ENCODE measurements around the gene KLHL22. TPM values are rescaled to one million over a fixed set of nuclear protein-coding genes. Genes with fewer than 3 reads are reported as not detected.

The KLHL22 gene
- total RNA-seq, 1 donor = 36.9 TPM

DNA sequence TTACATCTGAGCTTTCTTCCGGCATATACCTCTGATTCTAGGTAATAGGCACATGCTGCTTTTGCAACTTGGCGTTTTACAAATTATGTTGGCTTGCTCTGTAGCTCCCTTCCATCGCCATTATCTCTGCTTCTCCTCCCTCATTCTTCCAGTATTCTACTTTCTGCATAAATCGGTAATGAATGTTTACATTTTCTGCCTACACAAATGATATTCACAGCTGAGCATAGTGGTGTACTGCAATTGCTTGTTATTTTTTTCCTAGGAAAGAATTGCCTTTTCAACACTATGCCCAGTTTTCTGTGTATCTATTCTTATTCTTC lies 30.7 kb upstream of the KLHL22 start:
- Histone ChIP-seq H3K4me1 (ENCODE audit: insufficient read depth, low read length) (peaks cover 54% of the 10 kb centered on the region), H3K27ac (ENCODE audit: low read depth, low read length) (peak overlapping the region; percentile 62), H3K79me2 (ENCODE audit: insufficient read depth, low read length) (peaks cover 90% of the 10 kb centered on the region), H2AFZ (ENCODE audit: low read length) (no peak overlapping the region), H3K36me3 (ENCODE audit: insufficient read depth, low read length) (peaks cover 30% of the 10 kb centered on the region), H4K20me1 (ENCODE audit: insufficient read depth, low read length) (peaks cover 55% of the 10 kb centered on the region), H3K4me3 (ENCODE audit: insufficient read depth, low read length) (no peak overlapping the region), H3K4me2 (ENCODE audit: insufficient read depth, low read length) (peak overlapping the region; percentile 59), H3K27me3 (ENCODE audit: insufficient read depth, low read length) (no peaks in the 10 kb centered on the region), H3K9me3 (ENCODE audit: low read depth, low read length) (no peaks in the 10 kb centered on the region)
- no peak for DNase-seq (ENCODE audit: insufficient read length, low spot score, missing footprints)
- TF ChIP-seq CTCF (IDR thresholded peaks at IDR 0.05; ENCODE audit: extremely low read depth, low read depth, low read length) = no peak

GRCh38 chr22:20525048-20525447 lies 29.5 kb upstream of the KLHL22 start:
- H3K4me3 ChIP-seq (ENCODE audit: insufficient read depth, low read length) = no peak overlapping the region
- peaks cover 92% of the 10 kb centered on the region for H3K79me2 ChIP-seq (ENCODE audit: insufficient read depth, low read length)
- H4K20me1 ChIP-seq (ENCODE audit: insufficient read depth, low read length) = peaks cover 59% of the 10 kb centered on the region
- H3K27ac ChIP-seq (ENCODE audit: low read depth, low read length) = peak overlapping the region; percentile 25
- TF ChIP-seq CTCF (IDR thresholded peaks at IDR 0.05; ENCODE audit: extremely low read depth, low read depth, low read length) = no peak
- H3K4me2 ChIP-seq (ENCODE audit: insufficient read depth, low read length) = no peak overlapping the region
- DNase-seq (ENCODE audit: insufficient read length, low spot score, missing footprints) = no peak
- H3K9me3 ChIP-seq (ENCODE audit: low read depth, low read length) = no peaks in the 10 kb centered on the region
- H3K36me3 ChIP-seq (ENCODE audit: insufficient read depth, low read length) = peaks cover 38% of the 10 kb centered on the region
- H3K27me3 ChIP-seq (ENCODE audit: insufficient read depth, low read length) = no peaks in the 10 kb centered on the region
- no peak overlapping the region for H2AFZ ChIP-seq (ENCODE audit: low read length)
- H3K4me1 ChIP-seq (ENCODE audit: insufficient read depth, low read length) = peaks cover 49% of the 10 kb centered on the region

GRCh38 chr22:20524004-20524481 lies 28.4 kb upstream of the KLHL22 start:
- no peak for DNase-seq (ENCODE audit: insufficient read length, low spot score, missing footprints)
- H4K20me1 ChIP-seq (ENCODE audit: insufficient read depth, low read length) = peaks cover 67% of the 10 kb centered on the region
- peaks cover 39% of the 10 kb centered on the region for H3K36me3 ChIP-seq (ENCODE audit: insufficient read depth, low read length)
- no peaks in the 10 kb centered on the region for H3K27me3 ChIP-seq (ENCODE audit: insufficient read depth, low read length)
- H3K4me2 ChIP-seq (ENCODE audit: insufficient read depth, low read length) = no peak overlapping the region
- H2AFZ ChIP-seq (ENCODE audit: low read length) = no peak overlapping the region
- H3K4me1 ChIP-seq (ENCODE audit: insufficient read depth, low read length) = peaks cover 56% of the 10 kb centered on the region
- H3K4me3 ChIP-seq (ENCODE audit: insufficient read depth, low read length) = no peak overlapping the region
- no peaks in the 10 kb centered on the region for H3K9me3 ChIP-seq (ENCODE audit: low read depth, low read length)
- H3K27ac ChIP-seq (ENCODE audit: low read depth, low read length) = peak overlapping the region; percentile 58
- no peak for TF ChIP-seq CTCF (IDR thresholded peaks at IDR 0.05; ENCODE audit: extremely low read depth, low read depth, low read length)
- peaks cover 92% of the 10 kb centered on the region for H3K79me2 ChIP-seq (ENCODE audit: insufficient read depth, low read length)

GRCh38 chr22:20523086-20523983 lies 27.7 kb upstream of the KLHL22 start:
- TF ChIP-seq CTCF (IDR thresholded peaks at IDR 0.05; ENCODE audit: extremely low read depth, low read depth, low read length) = no peak
- Histone ChIP-seq H3K9me3 (ENCODE audit: low read depth, low read length) (no peaks in the 10 kb centered on the region), H3K36me3 (ENCODE audit: insufficient read depth, low read length) (peaks cover 36% of the 10 kb centered on the region), H3K4me1 (ENCODE audit: insufficient read depth, low read length) (peaks cover 57% of the 10 kb centered on the region), H2AFZ (ENCODE audit: low read length) (no peak overlapping the region), H3K4me2 (ENCODE audit: insufficient read depth, low read length) (peak overlapping the region; percentile 40), H4K20me1 (ENCODE audit: insufficient read depth, low read length) (peaks cover 70% of the 10 kb centered on the region), H3K27ac (ENCODE audit: low read depth, low read length) (peak overlapping the region; percentile 58), H3K79me2 (ENCODE audit: insufficient read depth, low read length) (peaks cover 92% of the 10 kb centered on the region), H3K27me3 (ENCODE audit: insufficient read depth, low read length) (no peaks in the 10 kb centered on the region), H3K4me3 (ENCODE audit: insufficient read depth, low read length) (no peak overlapping the region)
- peak; percentile 71 for DNase-seq (ENCODE audit: insufficient read length, low spot score, missing footprints)
